ENCODE data around the gene SERPINB5. TPM values are rescaled to one million over a fixed set of nuclear protein-coding genes. Genes with fewer than 3 reads are reported as not detected.

Gene SERPINB5
- total RNA-seq, 4 donors from 2014 or later = 158 to 658 (median 458) TPM

DNA sequence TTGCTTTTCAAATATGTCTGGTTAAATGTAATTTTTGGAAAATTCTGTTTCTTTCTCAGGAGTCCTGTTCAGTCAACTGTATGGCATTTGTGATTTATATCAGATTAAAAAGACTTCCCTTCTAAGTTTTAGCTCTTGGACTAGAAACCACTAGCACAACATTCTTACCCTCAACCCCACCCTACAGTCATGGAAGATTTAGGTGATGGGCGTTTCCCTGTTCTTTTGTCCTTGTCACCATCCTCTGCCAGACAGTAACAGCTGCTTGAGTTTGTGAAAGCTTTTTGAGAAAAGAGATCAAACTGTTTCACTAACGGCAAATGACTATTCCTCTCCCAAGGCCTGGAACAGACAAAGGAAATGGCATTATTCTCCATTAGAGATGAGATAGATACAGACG lies 31.8 kb downstream of the SERPINB5 start:
- H3K9me3 ChIP-seq = no peaks in the 10 kb centered on the region
- no peak overlapping the region for H3K4me3 ChIP-seq
- peaks cover 7% of the 10 kb centered on the region for H3K4me1 ChIP-seq
- no peaks in the 10 kb centered on the region for H3K27me3 ChIP-seq
- H3K36me3 ChIP-seq = peaks cover 10% of the 10 kb centered on the region
- DNase-seq (ENCODE audit: low spot score in 2 of 2) = no peak
- 11% methylated on average over 3 of the region's 3 CpGs for WGBS
- TF ChIP-seq EP300 (IDR thresholded peaks at IDR 0.05) (no peak), POLR2AphosphoS5 (IDR thresholded peaks at IDR 0.05) (no peak), POLR2A (IDR thresholded peaks at IDR 0.05) (no peak)
- TF ChIP-seq, protein P1, sequence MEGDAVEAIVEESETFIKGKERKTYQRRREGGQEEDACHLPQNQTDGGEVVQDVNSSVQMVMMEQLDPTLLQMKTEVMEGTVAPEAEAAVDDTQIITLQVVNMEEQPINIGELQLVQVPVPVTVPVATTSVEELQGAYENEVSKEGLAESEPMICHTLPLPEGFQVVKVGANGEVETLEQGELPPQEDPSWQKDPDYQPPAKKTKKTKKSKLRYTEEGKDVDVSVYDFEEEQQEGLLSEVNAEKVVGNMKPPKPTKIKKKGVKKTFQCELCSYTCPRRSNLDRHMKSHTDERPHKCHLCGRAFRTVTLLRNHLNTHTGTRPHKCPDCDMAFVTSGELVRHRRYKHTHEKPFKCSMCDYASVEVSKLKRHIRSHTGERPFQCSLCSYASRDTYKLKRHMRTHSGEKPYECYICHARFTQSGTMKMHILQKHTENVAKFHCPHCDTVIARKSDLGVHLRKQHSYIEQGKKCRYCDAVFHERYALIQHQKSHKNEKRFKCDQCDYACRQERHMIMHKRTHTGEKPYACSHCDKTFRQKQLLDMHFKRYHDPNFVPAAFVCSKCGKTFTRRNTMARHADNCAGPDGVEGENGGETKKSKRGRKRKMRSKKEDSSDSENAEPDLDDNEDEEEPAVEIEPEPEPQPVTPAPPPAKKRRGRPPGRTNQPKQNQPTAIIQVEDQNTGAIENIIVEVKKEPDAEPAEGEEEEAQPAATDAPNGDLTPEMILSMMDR (IDR thresholded peaks at IDR 0.05) = no peak
- no peak overlapping the region for H3K27ac ChIP-seq

DNA sequence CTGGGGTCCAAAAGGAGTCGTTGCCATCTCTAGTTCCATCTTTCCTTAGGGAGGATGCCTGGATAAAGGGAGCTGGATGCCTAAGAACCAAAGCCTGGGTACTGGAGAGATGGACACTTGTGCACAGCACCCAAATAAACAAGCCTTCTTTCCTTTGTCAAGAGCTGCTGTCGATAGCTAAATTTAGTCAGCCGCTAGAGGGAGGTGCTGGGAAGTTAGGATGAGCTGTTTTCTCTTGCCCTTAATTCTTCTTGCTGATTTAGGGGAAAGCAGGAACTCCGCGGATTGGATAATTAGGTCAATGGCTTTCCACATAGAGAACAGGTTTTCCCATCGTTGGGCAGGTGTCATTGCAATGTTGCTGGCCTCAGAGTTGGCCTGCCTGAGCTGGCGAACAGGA lies 34.5 kb downstream of the SERPINB5 start:
- Histone ChIP-seq H3K36me3 (no peaks in the 10 kb centered on the region), H3K4me1 (peaks cover 7% of the 10 kb centered on the region), H3K27me3 (no peaks in the 10 kb centered on the region), H3K27ac (no peak overlapping the region), H3K4me3 (no peak overlapping the region), H3K9me3 (no peaks in the 10 kb centered on the region)
- TF ChIP-seq, protein P1 (IDR thresholded peaks at IDR 0.05) = peak in 1 of 2 donors; percentile 40
- no peak for TF ChIP-seq POLR2A (IDR thresholded peaks at IDR 0.05)
- no peak for TF ChIP-seq POLR2AphosphoS5 (IDR thresholded peaks at IDR 0.05)
- no peak for DNase-seq (ENCODE audit: low spot score in 2 of 2)
- 28% methylated on average over 7 of the region's 7 CpGs for WGBS

DNA sequence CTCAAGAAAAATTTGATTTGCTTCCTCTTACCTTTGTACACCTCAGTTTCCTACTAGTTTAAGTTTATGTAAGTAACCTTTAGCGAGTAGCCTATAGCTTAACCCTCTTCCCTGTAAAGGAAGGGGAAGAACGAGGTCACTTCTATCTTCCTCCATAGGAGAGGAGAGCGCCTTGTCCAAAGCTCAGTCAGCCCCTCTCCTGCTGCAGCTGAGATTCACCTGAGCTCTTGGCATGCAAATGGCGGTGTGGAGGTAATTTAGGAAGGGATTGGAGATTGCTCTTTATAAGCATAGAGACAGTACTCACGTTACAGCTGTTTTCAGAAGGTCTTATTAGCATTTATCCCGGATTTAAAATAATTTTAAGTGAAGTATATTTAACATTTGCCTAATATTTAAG lies 37.6 kb downstream of the SERPINB5 start:
- peaks cover 5% of the 10 kb centered on the region for H3K4me1 ChIP-seq
- no peak for DNase-seq (ENCODE audit: low spot score in 2 of 2)
- no peak for TF ChIP-seq EP300 (IDR thresholded peaks at IDR 0.05)
- no peak for TF ChIP-seq POLR2A (IDR thresholded peaks at IDR 0.05)
- no peak for TF ChIP-seq POLR2AphosphoS5 (IDR thresholded peaks at IDR 0.05)
- TF ChIP-seq, protein P1 (IDR thresholded peaks at IDR 0.05) = no peak
- H3K4me3 ChIP-seq = no peak overlapping the region
- no peaks in the 10 kb centered on the region for H3K27me3 ChIP-seq
- no peaks in the 10 kb centered on the region for H3K9me3 ChIP-seq
- H3K36me3 ChIP-seq = no peaks in the 10 kb centered on the region
- WGBS = 76% methylated on average over 6 of the region's 6 CpGs
- H3K27ac ChIP-seq = no peak overlapping the region

DNA sequence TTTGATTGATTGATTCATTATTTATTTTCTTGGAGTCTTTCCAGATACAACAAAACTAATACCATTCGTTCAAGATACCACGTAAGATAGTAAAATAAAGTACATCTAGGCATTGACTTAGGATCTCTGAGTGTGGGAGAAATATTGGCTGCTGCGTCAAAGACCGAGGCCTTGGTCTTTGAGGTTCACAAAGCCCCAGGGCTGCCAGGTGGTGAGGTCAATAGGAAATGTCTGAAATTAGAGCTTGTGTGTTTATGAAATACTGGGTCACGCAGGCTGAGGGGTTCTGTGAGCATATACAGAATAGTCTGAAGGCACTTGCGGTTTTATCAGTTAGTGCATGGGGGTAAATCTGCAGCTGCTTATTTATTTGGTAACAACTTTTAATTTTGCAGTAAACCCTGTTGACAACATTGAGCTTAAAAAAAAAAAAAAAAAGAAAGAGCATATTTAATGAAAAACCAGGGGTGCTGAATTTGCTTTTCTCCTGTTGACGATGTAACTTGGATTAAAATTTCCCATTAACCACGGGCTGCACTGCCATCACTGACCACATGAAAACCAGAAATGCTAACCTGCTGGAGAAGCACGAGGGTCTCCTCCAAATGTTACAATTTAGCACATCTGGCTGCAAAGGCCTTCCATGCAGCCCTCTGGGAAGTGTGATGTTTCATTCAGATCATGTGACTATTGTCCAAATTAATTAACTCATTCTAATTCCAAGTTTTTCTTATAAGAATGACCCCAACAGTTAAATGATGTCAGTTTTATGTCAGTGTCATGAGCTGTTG lies 38.3 kb downstream of the SERPINB5 start:
- Histone ChIP-seq H3K9me3 (no peaks in the 10 kb centered on the region), H3K4me1 (peaks cover 6% of the 10 kb centered on the region), H3K27ac (no peak overlapping the region), H3K4me3 (no peak overlapping the region), H3K36me3 (no peaks in the 10 kb centered on the region), H3K27me3 (no peaks in the 10 kb centered on the region)
- TF ChIP-seq, protein P1 (IDR thresholded peaks at IDR 0.05) = no peak
- TF ChIP-seq EP300 (IDR thresholded peaks at IDR 0.05) (no peak), POLR2AphosphoS5 (IDR thresholded peaks at IDR 0.05) (no peak), POLR2A (IDR thresholded peaks at IDR 0.05) (no peak)
- DNase-seq (ENCODE audit: low spot score in 2 of 2) = no peak
- WGBS = 71% methylated on average over 9 of the region's 9 CpGs

DNA sequence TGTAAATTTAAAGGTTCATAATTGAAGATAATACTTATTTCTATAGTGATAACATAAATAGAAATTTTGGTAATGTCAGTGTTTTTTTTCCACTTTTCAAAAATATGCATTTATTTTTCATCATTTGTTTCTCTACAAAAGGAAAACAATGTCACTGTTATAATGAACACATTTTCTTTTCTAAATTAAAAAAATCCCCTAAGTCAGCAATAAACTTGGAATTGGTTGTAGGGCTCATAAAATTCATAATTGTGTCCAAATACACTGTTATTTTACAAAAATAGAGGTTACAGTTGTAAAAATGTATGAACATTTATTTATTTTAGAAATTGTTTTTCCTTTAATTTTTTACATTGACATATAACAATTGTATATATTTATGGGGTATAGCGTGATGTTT lies 39.0 kb downstream of the SERPINB5 start:
- no peak for DNase-seq (ENCODE audit: low spot score in 2 of 2)
- no peaks in the 10 kb centered on the region for H3K27me3 ChIP-seq
- H3K4me1 ChIP-seq = peaks cover 6% of the 10 kb centered on the region
- no peaks in the 10 kb centered on the region for H3K36me3 ChIP-seq
- TF ChIP-seq POLR2A (IDR thresholded peaks at IDR 0.05) (no peak), POLR2AphosphoS5 (IDR thresholded peaks at IDR 0.05) (no peak), EP300 (IDR thresholded peaks at IDR 0.05) (no peak)
- TF ChIP-seq, protein P1 (IDR thresholded peaks at IDR 0.05) = no peak
- H3K27ac ChIP-seq = no peak overlapping the region
- no peaks in the 10 kb centered on the region for H3K9me3 ChIP-seq
- 87% methylated on average over 1 of the region's 1 CpG for WGBS
- no peak overlapping the region for H3K4me3 ChIP-seq

Measured in suprapubic skin (tissue), 4 donors.